AG09319 (cell line): ENCODE measurements around the gene PHAF1.

Source experiments
- DNase-seq: peaks from one replicate; pipeline ENCODE4 v3.0.0-alpha.2; 2010; ENCODE audit warnings: low read depth; ENCODE audit errors: extremely low read depth
- CTCF ChIP-seq: IDR thresholded peaks from 2 replicates; pipeline ENCODE4 v1.5.1; 2011; ENCODE audit warnings: low read depth, mild to moderate bottlenecking, inconsistent platforms, low read length, moderate library complexity

PHAF1 gene

GRCh38 chr16:67150833-67151396 lies 41.2 kb downstream of the PHAF1 start, which contains the start of gene B3GNT9:
TSS of gene B3GNT9 (minus strand) at chr16:67150998. CDS start at chr16:67150485, 513 bp downstream.
- no peak for DNase-seq
- no peak for TF ChIP-seq CTCF

GRCh38 chr16:67151431-67152097 lies 41.8 kb downstream of the PHAF1 start:
- no peak for TF ChIP-seq CTCF
- DNase-seq, result no peak

GRCh38 chr16:67154578-67155294 lies 45.0 kb downstream of the PHAF1 start:
- DNase-seq, result no peak
- TF ChIP-seq CTCF, result no peak

GRCh38 chr16:67155295-67156142 lies 45.8 kb downstream of the PHAF1 start:
- TF ChIP-seq CTCF, result peak; percentile 55
- no peak for DNase-seq

GRCh38 chr16:67156143-67156844 lies 46.6 kb downstream of the PHAF1 start:
- no peak for TF ChIP-seq CTCF
- DNase-seq, result no peak

- TF ChIP-seq CTCF, result no peak
These were observed 47.5 kb downstream of the PHAF1 start for GRCh38 chr16:67157106-67157748.

More at GRCh38 chr16:67157106-67157748, 47.5 kb downstream of the PHAF1 start:
- DNase-seq, result no peak
